Mesothelial cell of epicardium (in vitro differentiated cells): Measurements from ENCODE around the gene SPATS1. TPM values are rescaled to one million over a fixed set of nuclear protein-coding genes. Genes with fewer than 3 reads are reported as not detected.
"Not testable (repeated sequence)": the region's sequence is repeated elsewhere in the genome, so short reads cannot be mapped to it uniquely, and the experiment has no call there.

ENCODE experiments used
- DNase-seq, 2 experiments: peaks; one replicate each; pipeline ENCODE4 v3.0.0; 2021; ENCODE audit warnings: low spot score in 2 of 2; ENCODE audit not compliant: unreplicated experiment in 2 of 2
- H3K27ac Mint-ChIP-seq: 2 replicates; pipeline ENCODE4 v1.8.0; 2021; ENCODE audit warnings: mixed read lengths
- H3K27me3 Mint-ChIP-seq: 2 replicates; pipeline ENCODE4 v1.8.0; 2021; ENCODE audit warnings: low read depth, mixed read lengths
- H3K36me3 Mint-ChIP-seq: 2 replicates; pipeline ENCODE4 v1.8.0; 2021; ENCODE audit warnings: mixed read lengths
- H3K4me1 Mint-ChIP-seq: 2 replicates; pipeline ENCODE4 v1.8.0; 2021; ENCODE audit warnings: mixed read lengths
- H3K4me3 Mint-ChIP-seq: 2 replicates; pipeline ENCODE4 v1.8.0; 2021; ENCODE audit warnings: mild to moderate bottlenecking, moderate library complexity, mixed read lengths
- H3K9me3 Mint-ChIP-seq: 2 replicates; pipeline ENCODE4 v1.8.0; 2021; ENCODE audit warnings: mixed read lengths
- CTCF ChIP-seq: fragments of 200-600 bp; sonication (generic); IDR thresholded peaks from one replicate; pipeline ENCODE4 v1.5.0; 2021; ENCODE audit warnings: antibody characterized with exemption; ENCODE audit not compliant: unreplicated experiment
- total RNA-seq: library from RNA; stranded (reverse); gene quantifications from 3 replicates; pipeline ENCODE4 v1.2.1, GENCODE V29; 2021

Gene SPATS1
- total RNA-seq, 1 donor from 2014 or later, result not detected

GRCh38 chr6:44339763-44340625 is 2.5 kb upstream of the SPATS1 start:
- Mint-ChIP-seq H3K4me1 (no peaks in the 10 kb centered on the region), H3K27ac (no peak overlapping the region), H3K4me3 (no peak overlapping the region), H3K36me3 (no peaks in the 10 kb centered on the region), H3K9me3 (no peaks in the 10 kb centered on the region), H3K27me3 (peaks cover 52% of the 10 kb centered on the region)
- DNase-seq, result no peak
- no peak for TF ChIP-seq CTCF

- no peak overlapping the region for H3K4me3 Mint-ChIP-seq
- DNase-seq, result no peak
- no peak for TF ChIP-seq CTCF
- H3K36me3 Mint-ChIP-seq, result no peaks in the 10 kb centered on the region
- H3K27ac Mint-ChIP-seq, result no peak overlapping the region
- H3K4me1 Mint-ChIP-seq, result no peaks in the 10 kb centered on the region
- peaks cover 54% of the 10 kb centered on the region for H3K27me3 Mint-ChIP-seq
- no peaks in the 10 kb centered on the region for H3K9me3 Mint-ChIP-seq
These were observed 1.2 kb upstream of the SPATS1 start for GRCh38 chr6:44341095-44341890.

- no peaks in the 10 kb centered on the region for H3K36me3 Mint-ChIP-seq
- no peaks in the 10 kb centered on the region for H3K4me1 Mint-ChIP-seq
- no peak for TF ChIP-seq CTCF
- H3K27ac Mint-ChIP-seq, result no peak overlapping the region
- no peak for DNase-seq
- no peaks in the 10 kb centered on the region for H3K9me3 Mint-ChIP-seq
- peaks cover 47% of the 10 kb centered on the region for H3K27me3 Mint-ChIP-seq
- no peak overlapping the region for H3K4me3 Mint-ChIP-seq
These were observed 398 bp upstream of the SPATS1 start for GRCh38 chr6:44342052-44342451.

GRCh38 chr6:44346818-44347217 is 4.4 kb downstream of the SPATS1 start:
- peaks cover 41% of the 10 kb centered on the region for H3K27me3 Mint-ChIP-seq
- not testable (repeated sequence) for H3K9me3 Mint-ChIP-seq, H3K4me1 Mint-ChIP-seq, DNase-seq, H3K4me3 Mint-ChIP-seq, H3K36me3 Mint-ChIP-seq, H3K27ac Mint-ChIP-seq

- no peak overlapping the region for H3K4me3 Mint-ChIP-seq
- H3K9me3 Mint-ChIP-seq, result no peaks in the 10 kb centered on the region
- TF ChIP-seq CTCF, result no peak
- H3K36me3 Mint-ChIP-seq, result no peaks in the 10 kb centered on the region
- H3K27me3 Mint-ChIP-seq, result peaks cover 10% of the 10 kb centered on the region
- no peak overlapping the region for H3K27ac Mint-ChIP-seq
- no peaks in the 10 kb centered on the region for H3K4me1 Mint-ChIP-seq
- DNase-seq, result no peak
These were observed 7.6 kb downstream of the SPATS1 start for GRCh38 chr6:44349904-44350649.

GRCh38 chr6:44350650-44350994 is 8.2 kb downstream of the SPATS1 start:
- not testable (repeated sequence) for H3K27ac Mint-ChIP-seq, H3K36me3 Mint-ChIP-seq, DNase-seq, H3K4me1 Mint-ChIP-seq, H3K9me3 Mint-ChIP-seq, H3K27me3 Mint-ChIP-seq, H3K4me3 Mint-ChIP-seq
